Peyer's patch (tissue), 4 donors: ENCODE measurements around the gene DOK4. TPM values are rescaled to one million over a fixed set of nuclear protein-coding genes. Genes with fewer than 3 reads are reported as not detected.
"Not testable (repeated sequence)": the region's sequence is repeated elsewhere in the genome, so short reads cannot be mapped to it uniquely, and the experiment has no call there.

Source experiments
- DNase-seq, 3 donors: peaks; one replicate each; pipeline ENCODE4 v3.0.0-alpha.2; 2017 to 2019
- H3K27ac ChIP-seq, 4 donors: fragments of 200-600 bp; sonication (generic); one replicate each; pipeline ENCODE4 v1.5.1; 2016 to 2019
- H3K27me3 ChIP-seq, 2 donors: fragments of 200-600 bp; sonication (generic); one replicate each; pipeline ENCODE4 v1.5.1; 2019
- H3K36me3 ChIP-seq, 3 donors: fragments of 200-600 bp; sonication (generic); one replicate each; pipeline ENCODE4 v1.5.1; 2016 to 2019
- H3K4me1 ChIP-seq, 4 donors: fragments of 200-600 bp; sonication (generic); one replicate each; pipeline ENCODE4 v1.5.1; 2016 to 2019
- H3K4me3 ChIP-seq, 4 donors: fragments of 200-600 bp; sonication (generic); 1 replicate in 3 of 4; 2 replicates in 1 of 4; pipeline ENCODE4 v1.5.1; 2016 to 2019; ENCODE audit warnings: mild to moderate bottlenecking in 1 of 4
- H3K9me3 ChIP-seq, 4 donors: fragments of 200-600 bp; sonication (generic); one replicate each; pipeline ENCODE4 v1.5.1; 2016 to 2019; ENCODE audit warnings: mild to moderate bottlenecking in 1 of 4
- CTCF ChIP-seq, 6 experiments: fragments of 450-650 bp in 4 of 6; fragments of 200-600 bp in 2 of 6; sonication (generic) in 1 of 6; IDR thresholded peaks; one replicate each; pipeline ENCODE4 v1.5.1; 2017 to 2019; ENCODE audit warnings: antibody characterized with exemption in 6 of 6, mild to moderate bottlenecking in 3 of 6, moderate library complexity in 1 of 6
- POLR2A ChIP-seq, 2 donors: fragments of 450-650 bp; IDR thresholded peaks; one replicate each; pipeline ENCODE4 v1.5.1; 2017; ENCODE audit warnings: antibody characterized with exemption in 2 of 2, mild to moderate bottlenecking in 2 of 2, moderate library complexity in 2 of 2
- total RNA-seq, 4 donors: library from RNA; depleted of rRNA; stranded (reverse); fragments of >200 nt; gene quantifications; one replicate each; pipeline ENCODE4 v1.1.0, GENCODE V29; 2016

DOK4 gene
- total RNA-seq, 4 donors from 2014 or later: 81.7 to 209 (median 189) TPM

GRCh38 chr16:57445510-57445909 lies 40.8 kb downstream of the DOK4 start:
- no peaks in the 10 kb centered on the region for H3K9me3 ChIP-seq
- peaks cover 0 to 25% (median 6%) of the 10 kb centered on the region in 4 donors for H3K4me1 ChIP-seq
- TF ChIP-seq CTCF (IDR thresholded peaks at IDR 0.05) (no peak), POLR2A (IDR thresholded peaks at IDR 0.05) (no peak)
- no peak for DNase-seq
- no peaks in the 10 kb centered on the region for H3K27me3 ChIP-seq
- H3K27ac ChIP-seq: no peak overlapping the region
- H3K36me3 ChIP-seq: peaks cover 0 to 5% (median 0%) of the 10 kb centered on the region in 3 donors
- no peak overlapping the region for H3K4me3 ChIP-seq

DNA sequence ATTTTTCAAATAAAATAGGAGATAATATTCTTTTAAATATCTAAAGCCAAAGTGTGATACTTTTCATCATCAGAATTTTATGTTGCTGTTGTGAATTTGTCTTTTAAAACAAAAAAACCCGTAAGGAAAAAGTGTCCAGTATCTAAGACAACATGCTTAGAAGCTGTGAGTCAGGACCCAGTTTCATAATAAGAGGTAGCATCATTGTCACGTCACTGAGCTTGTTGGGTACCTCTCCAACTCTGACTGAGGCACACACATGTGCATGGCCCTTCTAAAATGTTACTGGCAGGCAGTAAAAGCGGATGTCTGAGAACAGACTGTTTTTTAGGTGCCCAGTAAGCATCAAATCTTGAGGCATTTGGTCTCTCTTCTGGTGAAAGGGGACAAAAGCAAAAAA lies 41.6 kb downstream of the DOK4 start:
- Histone ChIP-seq H3K4me1 (peaks cover 0 to 25% (median 6%) of the 10 kb centered on the region in 4 donors), H3K4me3 (no peak overlapping the region), H3K27ac (no peak overlapping the region), H3K27me3 (no peaks in the 10 kb centered on the region), H3K9me3 (peaks cover 0 to 6% (median 0%) of the 10 kb centered on the region in 4 donors), H3K36me3 (peaks cover 0 to 13% (median 0%) of the 10 kb centered on the region in 3 donors)
- DNase-seq: no peak
- TF ChIP-seq POLR2A (IDR thresholded peaks at IDR 0.05): no peak
- TF ChIP-seq CTCF (IDR thresholded peaks at IDR 0.05): no peak

- H3K4me3 ChIP-seq, H3K27me3 ChIP-seq, H3K27ac ChIP-seq, H3K4me1 ChIP-seq, DNase-seq, H3K9me3 ChIP-seq: not testable (repeated sequence)
- H3K36me3 ChIP-seq: peaks cover 0 to 49% (median 3%) of the 10 kb centered on the region in 3 donors
These were observed 45.7 kb downstream of the DOK4 start for GRCh38 chr16:57440551-57440950.

GRCh38 chr16:57439947-57440346 lies 46.3 kb downstream of the DOK4 start:
- not testable (repeated sequence) for H3K4me1 ChIP-seq, H3K27me3 ChIP-seq, H3K9me3 ChIP-seq, H3K4me3 ChIP-seq, DNase-seq, H3K27ac ChIP-seq
- H3K36me3 ChIP-seq: peaks cover 0 to 55% (median 3%) of the 10 kb centered on the region in 3 donors

DNA sequence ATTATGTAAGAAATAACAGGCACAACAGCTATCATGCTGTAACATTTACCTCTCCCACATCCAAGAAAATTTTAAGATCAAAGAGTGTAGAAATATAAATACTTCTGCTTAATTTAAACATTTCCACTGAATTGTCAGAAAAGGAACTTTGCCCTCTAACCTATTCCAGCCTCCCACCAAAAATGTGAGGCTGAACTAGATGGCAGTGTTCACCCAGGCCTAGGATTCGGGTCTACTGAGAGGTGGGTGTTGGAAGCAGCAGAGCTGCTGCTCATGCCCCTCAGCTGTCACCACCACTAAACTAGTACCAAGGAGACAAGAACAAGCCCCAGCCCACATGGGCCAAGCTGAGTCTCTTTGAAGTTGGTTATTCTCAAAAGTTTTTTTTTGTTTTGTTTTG lies 50.5 kb downstream of the DOK4 start:
- no peak overlapping the region for H3K4me3 ChIP-seq
- H3K4me1 ChIP-seq: no peaks in the 10 kb centered on the region
- peaks cover 0 to 6% (median 0%) of the 10 kb centered on the region in 4 donors for H3K9me3 ChIP-seq
- H3K27me3 ChIP-seq: no peaks in the 10 kb centered on the region
- H3K27ac ChIP-seq: no peak overlapping the region
- TF ChIP-seq CTCF (IDR thresholded peaks at IDR 0.05) (no peak), POLR2A (IDR thresholded peaks at IDR 0.05) (no peak)
- H3K36me3 ChIP-seq: peaks cover 0 to 95% (median 3%) of the 10 kb centered on the region in 3 donors
- no peak for DNase-seq

- Histone ChIP-seq H3K4me3 (no peak overlapping the region), H3K27me3 (no peaks in the 10 kb centered on the region), H3K27ac (no peak overlapping the region), H3K9me3 (no peaks in the 10 kb centered on the region), H3K36me3 (peaks cover 0 to 93% (median 2%) of the 10 kb centered on the region in 3 donors), H3K4me1 (no peaks in the 10 kb centered on the region)
- no peak for DNase-seq
- no peak for TF ChIP-seq POLR2A (IDR thresholded peaks at IDR 0.05)
- TF ChIP-seq CTCF (IDR thresholded peaks at IDR 0.05): no peak
These were observed 52.3 kb downstream of the DOK4 start for GRCh38 chr16:57434003-57434402.

DNA sequence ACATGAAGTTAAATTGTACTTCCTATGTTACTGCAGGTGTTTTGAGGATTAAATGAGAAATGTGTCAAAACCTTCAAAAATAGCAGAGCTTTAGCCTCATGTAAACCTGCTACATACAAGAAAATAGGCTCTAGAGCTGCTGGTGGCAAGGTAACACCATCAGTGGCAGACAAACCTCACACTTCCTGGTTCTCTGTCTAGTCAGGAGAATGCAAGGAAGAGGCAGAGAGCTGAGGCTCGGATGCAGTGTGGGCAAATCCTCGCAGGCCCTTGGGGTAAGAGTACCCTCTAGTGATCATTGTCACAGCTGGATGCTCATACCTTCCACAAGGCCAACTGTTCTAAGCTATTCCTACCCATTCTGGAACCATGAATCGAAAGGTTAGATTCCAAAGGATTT lies 53.3 kb downstream of the DOK4 start:
- Histone ChIP-seq H3K4me3 (no peak overlapping the region), H3K27me3 (no peaks in the 10 kb centered on the region), H3K4me1 (no peaks in the 10 kb centered on the region), H3K9me3 (no peaks in the 10 kb centered on the region), H3K36me3 (peaks cover 0 to 93% (median 0%) of the 10 kb centered on the region in 3 donors), H3K27ac (peak overlapping the region in 2 of 4 donors; percentile 50 to 68)
- TF ChIP-seq CTCF (IDR thresholded peaks at IDR 0.05): no peak
- no peak for TF ChIP-seq POLR2A (IDR thresholded peaks at IDR 0.05)
- DNase-seq: no peak
